Stimulated activated naive CD4-positive, alpha-beta T cell treated with Interleukin-2 at 50 U/mL for 16 hours (primary cell): ENCODE measurements around the gene PITX1.
"Not testable (repeated sequence)": the region's sequence is repeated elsewhere in the genome, so short reads cannot be mapped to it uniquely, and the experiment has no call there.

Experiments
- DNase-seq: peaks from one replicate; lab custom pipeline; 2025; lab: John Stamatoyannopoulos, UW

PITX1 gene

GRCh38 chr5:135033901-135034235 is at the start of gene PITX1:
Gene PITX1, minus strand, starts transcription at chr5:135034228. Its CDS starts 347 bp downstream, at chr5:135033881.
- DNase-seq = no peak

GRCh38 chr5:135083334-135083733 is 49.3 kb upstream of the PITX1 start:
- DNase-seq = not testable (repeated sequence)

- no peak for DNase-seq
These were observed 47.2 kb upstream of the PITX1 start for GRCh38 chr5:135081240-135081639.

GRCh38 chr5:135079760-135080159 is 45.7 kb upstream of the PITX1 start:
- DNase-seq = no peak

- no peak for DNase-seq
These were observed 45.2 kb upstream of the PITX1 start for GRCh38 chr5:135079099-135079681.

GRCh38 chr5:135076801-135077200 is 42.8 kb upstream of the PITX1 start:
- no peak for DNase-seq

GRCh38 chr5:135076051-135076491 is 42.0 kb upstream of the PITX1 start:
- DNase-seq = no peak

GRCh38 chr5:135075621-135076020 is 41.6 kb upstream of the PITX1 start:
- no peak for DNase-seq

- DNase-seq = no peak
These were observed 39.8 kb upstream of the PITX1 start for GRCh38 chr5:135073761-135074345.

GRCh38 chr5:135072387-135073281 is 38.6 kb upstream of the PITX1 start:
- no peak for DNase-seq

GRCh38 chr5:135071311-135071710 is 37.3 kb upstream of the PITX1 start:
- no peak for DNase-seq

GRCh38 chr5:135069895-135070657 is 36.0 kb upstream of the PITX1 start:
- DNase-seq = no peak

- DNase-seq = no peak
These were observed 35.2 kb upstream of the PITX1 start for GRCh38 chr5:135069016-135069770.

GRCh38 chr5:135067587-135067986 is 33.6 kb upstream of the PITX1 start:
- DNase-seq = no peak

- DNase-seq = no peak
These were observed 32.8 kb upstream of the PITX1 start for GRCh38 chr5:135066781-135067180.

GRCh38 chr5:135065306-135066265 is 31.6 kb upstream of the PITX1 start:
- no peak for DNase-seq

- no peak for DNase-seq
These were observed 30.2 kb upstream of the PITX1 start for GRCh38 chr5:135064235-135064570.

GRCh38 chr5:135063511-135064234 is 29.6 kb upstream of the PITX1 start:
- DNase-seq = no peak

GRCh38 chr5:135063056-135063445 is 29.0 kb upstream of the PITX1 start:
- DNase-seq = no peak
